Measurements from ENCODE around the gene ATP8B3.
"Not testable (repeated sequence)": the region's sequence is repeated elsewhere in the genome, so short reads cannot be mapped to it uniquely, and the experiment has no call there.

ATP8B3 gene

DNA sequence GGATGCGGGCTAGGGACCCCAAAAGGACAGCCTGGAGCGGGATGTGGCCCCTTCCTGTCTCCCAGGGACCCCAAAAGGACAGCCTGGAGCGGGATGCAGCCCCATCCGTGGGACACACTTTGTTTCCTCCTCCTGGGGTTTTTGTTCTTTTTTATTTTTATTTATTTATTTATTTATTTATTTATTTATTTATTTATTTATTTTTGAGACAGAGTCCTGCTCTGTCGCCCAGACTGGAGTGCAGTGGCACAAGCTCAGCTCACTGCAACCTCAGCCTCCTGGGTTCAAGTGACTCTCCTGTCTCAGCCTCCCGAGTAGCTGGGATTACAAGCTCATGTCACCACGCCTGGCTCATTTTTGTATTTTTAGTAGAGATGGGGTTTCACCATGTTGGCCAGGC, 14.8 kb downstream of the ATP8B3 start:
- DNase-seq (ENCODE audit: low spot score) = not testable (repeated sequence)

DNA sequence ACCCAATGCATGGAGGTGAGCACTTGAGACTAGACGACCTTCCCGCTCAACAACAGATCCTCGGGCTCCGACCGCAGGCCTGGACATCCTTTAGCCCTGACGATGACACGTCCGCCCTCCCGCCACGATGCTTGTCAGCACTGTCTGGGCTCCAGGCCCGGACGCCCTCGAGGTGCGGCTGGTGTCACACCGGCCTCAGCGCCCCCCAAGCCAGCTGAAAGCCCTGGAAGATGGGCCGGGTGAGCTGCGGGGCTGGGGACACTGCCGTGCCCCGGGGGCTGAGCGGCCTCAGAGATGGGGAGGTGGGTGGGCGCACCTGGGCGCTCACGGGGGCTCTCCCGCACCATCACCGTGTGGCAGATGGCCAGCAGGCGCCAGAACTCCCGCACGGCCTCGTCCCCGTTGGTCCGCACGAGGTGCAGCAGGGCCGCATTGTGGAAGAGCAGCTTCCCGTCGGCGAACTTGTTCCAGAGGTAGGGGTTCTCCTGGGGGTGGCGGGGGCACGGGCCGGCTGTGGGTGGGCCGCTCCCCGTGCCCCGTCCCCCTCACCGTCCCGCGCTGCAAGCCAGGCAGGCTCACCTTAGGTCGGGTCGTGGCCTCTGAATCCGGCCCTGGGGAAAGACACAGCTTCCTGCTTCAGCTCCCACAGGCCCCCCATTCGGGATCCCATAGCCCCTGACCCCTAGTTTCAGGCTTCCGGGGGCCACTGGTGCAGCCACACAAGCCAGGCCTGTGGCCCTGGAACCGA, 15.5 kb downstream of the ATP8B3 start:
- DNase-seq (ENCODE audit: low spot score) = no peak

DNA sequence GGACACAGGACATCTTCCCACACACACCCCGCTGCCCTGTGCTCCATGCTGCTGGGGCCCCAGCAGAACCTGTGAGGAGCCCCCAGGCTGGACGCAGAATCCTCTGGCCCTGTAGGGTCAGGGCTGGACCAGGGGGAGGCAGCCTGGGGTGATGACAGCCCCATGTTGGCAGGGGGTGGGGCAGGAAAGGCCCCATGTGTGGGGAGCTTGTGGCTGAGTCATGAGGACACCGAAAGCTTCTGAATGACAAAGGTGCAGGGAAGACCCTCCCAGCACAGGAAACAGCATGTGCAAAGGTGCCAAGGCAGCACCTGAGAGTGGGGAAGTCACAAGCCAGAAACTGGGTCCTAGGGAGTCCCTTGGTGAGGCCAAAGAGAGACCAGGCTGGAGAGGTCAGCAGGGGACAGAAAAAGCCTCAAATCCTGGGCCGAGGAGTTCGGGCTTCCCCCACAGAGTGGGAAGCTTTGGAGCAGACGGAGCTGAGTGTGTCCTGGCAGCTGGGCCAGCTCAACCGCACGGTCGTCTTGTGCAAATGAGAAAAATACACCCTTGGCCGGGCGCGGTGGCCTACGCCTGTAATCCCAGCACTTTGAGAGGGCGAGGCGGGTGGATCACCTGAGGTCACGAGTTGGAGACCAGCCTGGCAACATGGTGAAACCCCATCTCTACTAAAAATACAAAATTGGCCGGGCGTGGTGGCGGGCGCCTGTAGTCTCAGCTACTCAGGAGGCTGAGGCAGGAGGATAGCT, 17.5 kb downstream of the ATP8B3 start:
- no peak for DNase-seq (ENCODE audit: low spot score)

DNA sequence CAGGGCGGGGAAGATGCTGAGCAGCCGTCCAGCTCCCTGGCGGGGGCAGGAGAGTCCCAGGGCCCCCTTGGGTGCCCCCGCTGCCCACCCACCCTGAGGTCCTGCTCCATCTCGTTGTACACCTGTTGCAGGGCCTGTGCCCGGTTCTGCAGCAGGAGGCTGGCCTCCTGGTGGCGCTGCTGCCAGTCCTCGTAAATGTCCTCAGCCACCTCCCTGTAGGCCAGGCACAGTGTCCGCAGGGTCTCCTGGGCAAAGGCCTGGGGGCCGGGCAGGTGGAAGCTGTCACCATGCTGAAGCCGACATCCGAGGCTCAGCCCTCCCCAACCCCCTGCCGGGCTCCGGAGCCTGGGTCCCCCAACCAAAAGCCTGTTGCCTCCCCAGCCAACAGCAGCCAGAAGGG, 20.2 kb downstream of the ATP8B3 start:
- no peak for DNase-seq (ENCODE audit: low spot score)

DNA sequence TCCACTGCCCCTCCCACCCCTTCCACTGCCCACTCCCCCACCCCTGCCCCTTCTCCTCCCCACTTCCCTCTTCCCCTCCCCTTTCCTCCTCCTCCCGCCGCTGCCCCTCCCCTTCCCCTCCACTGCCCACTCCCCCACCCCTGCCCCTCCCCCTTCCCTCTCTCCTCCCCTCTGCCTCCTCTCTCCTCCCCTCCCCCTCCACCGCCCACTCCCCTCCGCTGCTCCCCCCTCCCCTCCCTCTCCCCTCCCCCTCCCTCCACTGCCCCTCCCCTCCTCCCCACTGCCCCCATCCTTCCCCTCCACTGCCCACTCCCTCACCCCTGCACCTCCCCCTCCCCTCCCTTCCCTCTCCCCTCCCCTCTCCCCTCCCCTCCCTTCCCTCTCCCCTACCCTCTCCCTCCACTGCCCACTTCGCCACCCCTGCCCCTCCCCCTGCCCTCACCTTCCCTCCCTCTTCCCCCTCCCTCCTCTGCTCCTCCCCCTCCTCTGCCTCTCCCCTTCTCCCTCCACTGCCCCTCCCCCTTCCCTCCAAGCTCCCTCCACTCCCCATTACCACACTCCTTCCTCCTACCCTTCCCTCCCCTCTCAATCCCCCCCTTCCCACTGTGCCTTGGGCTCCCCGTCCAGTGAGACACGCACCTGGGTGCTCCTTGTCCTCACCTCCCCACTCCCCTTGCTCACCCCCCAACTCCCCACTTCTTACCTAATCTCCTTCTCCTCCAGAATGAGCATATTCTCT, 21.9 kb downstream of the ATP8B3 start:
- DNase-seq (ENCODE audit: low spot score) = no peak

DNA sequence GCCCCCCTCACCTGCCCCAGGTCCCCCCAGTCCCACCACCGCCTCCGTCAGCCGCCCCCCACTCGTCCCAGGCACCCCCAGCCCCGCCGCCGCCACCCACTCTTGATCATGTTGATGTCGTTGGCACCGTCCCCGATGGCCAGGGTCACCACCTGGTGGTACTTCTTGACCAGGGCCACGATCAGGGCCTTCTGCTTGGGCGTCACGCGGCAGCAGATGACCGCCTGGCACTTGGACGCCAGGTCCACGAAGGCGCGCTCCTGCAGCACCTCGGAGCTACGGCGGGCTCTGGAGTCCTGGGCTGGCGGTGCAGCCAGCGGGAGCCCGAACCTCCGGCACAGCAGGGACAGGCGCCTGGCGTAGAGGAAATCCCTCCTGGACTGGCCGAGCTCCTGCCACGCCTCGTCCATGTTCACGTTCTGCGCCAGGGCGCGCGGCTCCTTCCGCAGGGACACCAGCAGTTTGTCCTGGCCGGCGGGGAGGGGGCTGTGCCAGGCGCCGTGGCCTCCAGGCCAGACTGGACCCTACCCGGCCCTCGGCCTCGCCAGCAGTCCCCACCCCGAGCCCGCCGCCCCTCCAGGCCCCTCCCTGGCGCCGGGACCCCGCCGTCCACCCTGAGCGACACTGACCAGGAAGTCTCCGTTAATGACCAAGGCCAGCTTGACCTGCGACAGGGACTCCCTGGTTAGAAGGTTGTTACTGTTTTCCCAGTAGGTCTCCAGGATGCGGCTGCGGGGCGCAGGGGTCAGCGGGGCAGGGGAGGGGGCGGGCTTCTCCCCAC, 22.6 kb downstream of the ATP8B3 start:
- DNase-seq (ENCODE audit: low spot score) = no peak

DNA sequence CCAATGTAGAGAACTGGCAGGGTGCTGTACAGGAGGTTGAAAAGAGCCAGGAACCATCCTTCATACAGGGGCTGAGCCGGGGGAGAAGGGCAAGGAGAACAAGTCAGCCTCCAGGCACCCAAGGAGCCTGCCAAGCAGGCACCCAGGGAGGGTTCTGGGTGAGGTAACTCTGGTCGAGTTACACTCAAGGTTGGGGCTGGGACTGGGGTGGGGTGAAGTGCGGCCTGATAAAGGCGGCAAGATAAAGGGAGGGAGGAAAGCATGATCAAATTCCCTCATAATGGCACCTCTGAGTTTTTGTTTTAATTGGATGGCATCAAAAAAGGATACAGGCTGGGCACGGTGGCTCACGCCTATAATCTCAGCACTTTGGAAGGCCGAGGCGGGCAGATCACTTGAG, 25.0 kb downstream of the ATP8B3 start:
- no peak for DNase-seq (ENCODE audit: low spot score)

DNA sequence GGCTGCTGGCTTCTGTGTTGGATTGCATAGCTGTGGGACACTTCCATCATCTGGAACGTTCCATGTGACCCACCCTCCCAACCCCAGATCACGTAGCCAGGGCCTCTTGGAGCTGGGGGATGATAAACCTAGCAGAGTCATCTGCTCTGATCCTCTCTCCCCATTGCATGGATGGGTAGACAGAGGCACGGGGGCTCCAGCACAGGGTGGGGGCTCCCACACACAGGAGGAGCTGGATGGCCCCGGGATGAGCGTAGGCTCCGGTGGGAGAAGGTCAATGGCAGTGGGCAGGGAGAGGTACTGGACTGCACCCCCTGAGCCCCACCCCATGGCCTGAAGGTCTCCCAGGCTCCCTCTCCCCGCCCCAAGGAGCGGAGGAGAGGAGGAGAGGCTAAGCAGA, 25.4 kb downstream of the ATP8B3 start:
- DNase-seq (ENCODE audit: low spot score) = no peak

DNA sequence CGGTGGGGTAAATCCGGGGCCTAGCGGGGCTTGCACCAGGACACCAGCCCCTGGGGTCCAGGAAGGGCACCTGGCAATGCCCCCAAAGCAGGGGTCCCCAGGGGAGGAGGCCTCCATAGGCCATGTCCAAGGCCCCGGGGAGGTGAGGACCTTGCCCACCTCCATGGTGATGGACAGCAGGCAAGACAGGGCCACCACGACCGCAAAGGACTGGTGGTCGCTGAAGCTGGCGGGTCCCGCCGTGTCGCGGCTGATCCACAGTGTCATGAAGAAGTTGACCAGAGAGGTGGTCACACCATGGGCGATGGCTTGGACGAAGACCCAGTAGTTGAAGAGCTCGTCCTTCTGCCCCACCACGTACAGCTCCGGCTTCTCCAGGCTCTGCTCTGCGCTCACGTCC, 26.8 kb downstream of the ATP8B3 start:
- DNase-seq (ENCODE audit: low spot score) = no peak

DNA sequence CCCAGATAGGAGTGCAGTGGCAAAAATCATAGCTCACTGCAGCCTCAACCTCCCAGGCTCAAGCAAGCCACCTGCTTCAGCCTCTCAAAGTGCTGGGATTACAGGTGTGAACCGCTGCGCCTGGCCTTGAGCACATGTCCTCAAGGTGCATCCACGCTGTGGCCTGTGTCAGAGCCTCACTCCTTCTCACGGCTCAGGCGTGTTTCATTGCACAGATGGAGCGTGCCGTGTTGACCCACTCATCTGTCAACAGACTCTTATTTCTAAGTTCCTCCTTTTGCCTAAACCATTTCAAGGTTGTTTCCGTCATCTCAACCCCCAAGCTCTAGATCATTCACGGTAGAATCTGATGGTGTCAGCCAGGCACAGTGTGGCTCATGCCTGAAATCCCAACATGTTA, 28.2 kb downstream of the ATP8B3 start:
- no peak for DNase-seq (ENCODE audit: low spot score)

DNA sequence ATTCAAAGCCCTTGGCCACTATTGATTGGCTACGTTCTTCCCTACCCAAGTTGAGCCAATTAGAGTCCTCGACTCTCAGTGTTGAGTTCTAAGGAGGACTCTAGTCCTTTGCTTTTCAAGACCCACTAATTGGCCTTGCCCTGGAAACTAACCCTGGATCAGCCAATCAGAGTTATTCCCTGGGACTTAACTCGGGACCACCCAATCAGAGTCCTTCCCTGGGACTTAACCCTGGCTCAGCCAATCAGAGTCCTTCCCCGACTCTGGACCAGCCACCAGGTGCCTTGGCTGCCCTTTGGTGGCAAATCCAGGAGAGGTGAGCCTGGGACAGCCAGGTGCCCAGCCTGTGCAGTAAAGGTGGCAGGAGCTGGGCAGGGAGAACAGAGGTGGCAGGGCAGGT, 28.7 kb downstream of the ATP8B3 start:
- DNase-seq (ENCODE audit: low spot score) = no peak

DNA sequence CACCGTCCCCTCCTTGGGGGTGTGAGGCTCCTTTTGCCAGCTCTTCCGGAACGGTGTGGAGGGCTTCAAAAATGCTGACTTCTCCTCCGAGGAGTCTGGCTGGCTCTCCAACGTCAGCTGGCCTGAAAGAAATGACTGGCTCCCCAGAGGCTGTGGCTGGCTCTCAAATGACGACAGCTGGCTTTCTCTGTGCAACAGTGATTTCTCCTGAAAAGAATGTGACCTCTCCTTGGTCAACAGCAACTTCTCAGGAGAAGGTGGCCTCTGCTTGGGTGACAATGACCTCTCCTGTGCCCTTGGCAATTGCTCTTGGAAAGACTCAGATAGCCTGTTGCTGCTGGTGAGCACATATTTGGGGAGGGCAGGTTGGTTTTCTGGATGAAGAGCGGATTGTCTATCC, 29.6 kb downstream of the ATP8B3 start:
- no peak for DNase-seq (ENCODE audit: low spot score)

DNA sequence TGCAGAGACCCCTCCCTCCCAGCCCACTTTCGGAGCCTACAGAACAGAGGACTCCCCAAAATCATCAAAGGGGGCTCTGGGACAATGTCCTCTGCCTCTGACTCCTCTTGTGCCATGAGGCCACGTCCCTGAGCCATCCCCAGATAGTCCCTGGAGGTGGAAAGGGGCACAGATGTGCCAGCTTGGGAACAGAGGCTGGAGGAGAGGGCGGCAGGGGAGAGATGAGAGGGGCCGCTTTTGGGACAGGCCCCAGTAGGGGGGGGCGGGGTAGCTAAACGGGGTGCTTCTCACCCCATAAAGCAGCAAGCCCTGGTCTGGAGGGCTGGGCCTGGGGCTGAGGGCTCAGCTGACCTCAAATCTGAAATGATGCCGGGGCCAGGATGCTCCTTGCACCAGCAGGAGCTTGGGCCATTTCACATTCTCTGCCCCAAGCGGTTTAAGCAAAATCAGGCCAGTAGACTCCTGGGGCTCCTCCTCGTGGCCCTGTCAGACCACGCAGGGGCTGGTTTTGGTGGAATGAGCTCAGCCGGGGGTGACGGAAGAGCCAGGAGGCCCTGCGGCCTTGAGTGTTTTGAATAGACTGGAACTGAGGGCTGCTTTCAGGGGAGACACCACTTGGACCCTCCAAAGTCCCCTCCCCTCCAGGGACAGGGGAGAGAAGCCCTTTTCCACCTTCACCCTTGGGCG, 31.7 kb downstream of the ATP8B3 start:
- DNase-seq (ENCODE audit: low spot score) = no peak

DNA sequence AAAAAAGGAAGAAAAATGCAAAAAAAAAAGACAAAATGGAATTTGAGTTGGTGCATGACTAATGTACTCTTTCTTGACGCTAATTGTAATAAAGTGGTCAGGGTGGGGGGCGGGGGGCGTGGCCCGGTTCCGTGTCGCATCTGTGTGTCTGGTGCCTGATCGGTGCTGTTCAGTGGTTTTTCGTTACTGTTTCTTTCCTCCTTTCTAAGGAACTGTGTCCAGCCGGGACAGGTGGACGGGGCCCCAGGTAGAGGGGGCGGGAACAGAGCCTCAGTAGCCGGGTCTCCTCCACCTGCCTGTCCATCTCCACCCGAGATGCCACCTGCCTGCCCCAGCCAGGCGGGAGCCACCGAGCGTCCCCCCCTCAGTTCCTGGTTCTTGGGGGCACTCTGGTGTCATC, 32.5 kb downstream of the ATP8B3 start:
- no peak for DNase-seq (ENCODE audit: low spot score)

DNA sequence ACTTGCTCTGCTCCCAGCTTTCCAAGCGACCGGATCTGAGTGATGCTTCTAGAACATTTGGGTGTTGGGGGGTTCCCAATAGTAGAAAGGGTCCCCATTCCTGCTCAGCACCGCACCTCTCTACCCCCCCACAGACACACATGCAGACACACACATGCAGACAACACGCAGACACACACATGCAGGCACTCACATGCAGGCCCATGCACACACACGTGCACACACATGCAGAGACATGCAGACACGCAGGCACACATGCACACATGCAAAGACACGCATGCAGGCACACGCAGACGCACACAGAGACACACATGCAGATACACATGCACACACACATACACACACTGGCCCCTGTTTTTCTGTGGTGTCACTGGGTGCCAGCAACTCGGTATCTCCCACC, 34.9 kb downstream of the ATP8B3 start:
- no peak for DNase-seq (ENCODE audit: low spot score)

DNA sequence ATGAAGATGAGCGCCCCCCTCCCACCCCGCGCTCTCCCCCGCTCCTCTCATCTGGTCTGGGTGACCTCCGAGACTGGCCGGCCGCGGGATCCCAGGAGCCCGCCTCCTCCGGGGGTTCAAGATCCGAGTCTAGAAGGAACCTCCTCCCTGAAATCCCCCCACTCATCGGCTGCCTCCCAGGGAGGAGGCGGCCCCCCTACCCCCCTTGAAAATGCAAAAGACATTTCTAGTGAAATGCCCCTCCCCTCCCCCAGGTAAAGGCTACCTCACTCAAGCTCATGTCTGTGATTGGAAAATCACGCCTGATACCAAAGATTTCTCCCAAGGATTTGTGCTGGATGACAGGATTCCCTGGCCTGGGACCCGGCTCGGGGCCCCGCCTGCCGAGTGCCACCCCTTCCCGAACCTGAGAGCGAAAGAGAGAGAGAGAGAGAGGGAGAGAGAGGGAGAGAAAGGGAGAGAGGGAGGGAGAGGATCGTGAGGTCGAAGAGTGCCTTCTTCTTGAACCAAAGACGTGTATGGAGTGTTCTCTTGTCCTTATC, 35.4 kb downstream of the ATP8B3 start:
- DNase-seq (ENCODE audit: low spot score) = no peak

DNA sequence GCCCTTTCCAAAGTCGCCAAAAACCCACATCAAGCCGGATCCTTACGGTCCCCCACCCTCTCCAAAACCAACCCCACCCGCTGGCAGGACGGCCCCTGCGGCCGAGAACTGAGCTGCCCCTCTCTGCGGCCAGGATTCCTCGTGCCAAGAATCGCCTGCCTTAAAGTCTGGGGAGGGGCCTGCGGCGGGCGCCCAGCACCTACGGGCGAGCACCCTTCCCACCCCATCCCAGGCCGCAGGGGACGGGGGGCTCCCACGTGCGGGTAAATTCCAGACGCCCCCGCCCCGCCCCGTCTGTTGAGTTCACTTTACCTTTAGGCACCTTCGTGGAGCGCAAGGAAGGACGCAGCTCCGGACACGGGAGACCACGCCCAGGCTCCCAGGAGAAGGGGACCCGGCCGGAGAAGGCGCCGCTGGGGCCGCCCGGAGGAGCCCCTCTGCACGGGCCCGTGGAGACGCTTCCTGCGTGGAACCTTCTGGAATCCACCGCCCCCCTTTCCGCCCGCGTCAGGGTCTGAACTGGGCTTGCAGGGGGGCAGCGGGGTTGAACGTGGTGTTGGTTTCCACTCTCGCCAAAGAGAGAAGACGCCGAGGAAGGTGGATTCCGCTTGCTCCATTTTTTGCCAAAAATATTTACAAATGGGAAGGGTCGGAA, 36.0 kb downstream of the ATP8B3 start:
- no peak for DNase-seq (ENCODE audit: low spot score)

DNA sequence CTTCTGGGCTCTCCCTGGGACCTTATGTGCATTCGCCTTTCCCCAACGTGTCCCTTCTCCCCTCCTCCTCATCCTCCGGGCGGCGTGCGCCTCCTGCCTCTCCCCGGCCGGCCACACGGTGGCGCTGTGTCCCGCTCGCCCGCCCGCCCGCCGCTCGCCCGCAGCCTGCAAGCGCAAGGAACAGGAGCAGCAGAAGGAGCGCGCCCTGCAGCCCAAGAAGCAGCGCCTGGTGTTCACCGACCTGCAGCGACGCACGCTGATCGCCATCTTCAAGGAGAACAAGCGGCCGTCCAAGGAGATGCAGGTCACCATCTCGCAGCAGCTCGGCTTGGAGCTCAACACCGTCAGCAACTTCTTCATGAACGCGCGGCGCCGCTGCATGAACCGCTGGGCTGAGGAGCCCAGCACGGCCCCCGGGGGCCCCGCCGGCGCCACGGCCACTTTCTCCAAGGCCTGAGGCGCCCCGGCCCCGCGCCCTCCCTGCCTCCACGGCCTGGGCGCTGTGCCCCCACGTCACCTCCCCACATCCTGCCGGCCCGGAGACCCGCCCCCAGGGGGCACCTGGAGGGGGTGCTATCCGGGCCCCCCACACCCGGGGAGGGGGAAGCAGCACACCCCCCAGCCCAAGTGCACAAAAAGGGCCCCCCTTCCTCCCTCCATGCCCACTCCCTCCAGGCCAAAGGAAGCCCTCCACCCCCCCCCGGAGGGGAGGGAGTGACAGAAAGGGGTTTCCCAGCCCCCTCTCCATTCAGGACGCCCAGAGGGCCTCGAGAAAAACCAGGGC, 36.9 kb downstream of the ATP8B3 start:
- DNase-seq (ENCODE audit: low spot score) = no peak

DNA sequence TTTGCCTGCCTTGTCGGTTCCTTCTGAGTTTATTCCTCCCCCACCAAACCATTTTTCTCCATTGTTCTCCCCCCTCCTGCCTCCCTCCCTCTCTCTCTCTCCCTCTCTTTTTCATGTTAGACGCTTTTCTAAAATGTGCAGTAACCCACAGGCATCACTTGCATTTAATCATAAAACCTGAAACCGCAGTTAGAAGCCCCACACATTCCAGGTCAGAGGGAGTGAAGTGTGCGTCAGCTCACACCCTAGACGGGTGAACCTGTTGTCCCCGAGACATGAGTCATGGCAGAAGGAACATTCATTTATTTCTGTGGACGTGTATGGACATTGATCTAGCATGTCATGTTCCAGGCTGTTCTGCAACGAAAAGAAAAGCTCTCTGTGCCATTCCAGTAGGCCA, 38.9 kb downstream of the ATP8B3 start:
- no peak for DNase-seq (ENCODE audit: low spot score)
